PC-9 (cell line): Measurements from ENCODE around the gene SYNDIG1.

Source experiments
- CTCF ChIP-seq: fragments of 200-600 bp; sonication (generic); conservative IDR thresholded peaks from 2 replicates; pipeline ENCODE4 v1.6.1; 2017; ENCODE audit warnings: mixed run types, antibody characterized with exemption, mild to moderate bottlenecking, moderate library complexity
- EZH2 ChIP-seq: fragments of 200-600 bp; sonication (generic); IDR thresholded peaks from 2 replicates; pipeline ENCODE4 v1.8.0; 2017; ENCODE audit warnings: antibody characterized with exemption, low read depth

- TF ChIP-seq CTCF (no peak), EZH2 (no peak)
These were observed 236.1 kb downstream of the SYNDIG1 start for GRCh38 chr20:24705486-24705885.
